Hepatocyte (in vitro differentiated cells): Measurements from ENCODE around the gene IQCH.

ENCODE experiments used
- EZH2 ChIP-seq: fragments of 200-600 bp; sonication (generic); IDR thresholded peaks from 2 replicates; pipeline ENCODE4 v1.6.1; 2016; ENCODE audit warnings: antibody characterized with exemption, mild to moderate bottlenecking, borderline replicate concordance
- TF ChIP-seq, protein P1 (sequence below): fragments of 200-600 bp; sonication (generic); IDR thresholded peaks from 2 replicates; pipeline ENCODE4 v1.5.1; 2016; ENCODE audit warnings: antibody characterized with exemption, mild to moderate bottlenecking; ENCODE audit not compliant: poor library complexity

- TF ChIP-seq, protein P1, sequence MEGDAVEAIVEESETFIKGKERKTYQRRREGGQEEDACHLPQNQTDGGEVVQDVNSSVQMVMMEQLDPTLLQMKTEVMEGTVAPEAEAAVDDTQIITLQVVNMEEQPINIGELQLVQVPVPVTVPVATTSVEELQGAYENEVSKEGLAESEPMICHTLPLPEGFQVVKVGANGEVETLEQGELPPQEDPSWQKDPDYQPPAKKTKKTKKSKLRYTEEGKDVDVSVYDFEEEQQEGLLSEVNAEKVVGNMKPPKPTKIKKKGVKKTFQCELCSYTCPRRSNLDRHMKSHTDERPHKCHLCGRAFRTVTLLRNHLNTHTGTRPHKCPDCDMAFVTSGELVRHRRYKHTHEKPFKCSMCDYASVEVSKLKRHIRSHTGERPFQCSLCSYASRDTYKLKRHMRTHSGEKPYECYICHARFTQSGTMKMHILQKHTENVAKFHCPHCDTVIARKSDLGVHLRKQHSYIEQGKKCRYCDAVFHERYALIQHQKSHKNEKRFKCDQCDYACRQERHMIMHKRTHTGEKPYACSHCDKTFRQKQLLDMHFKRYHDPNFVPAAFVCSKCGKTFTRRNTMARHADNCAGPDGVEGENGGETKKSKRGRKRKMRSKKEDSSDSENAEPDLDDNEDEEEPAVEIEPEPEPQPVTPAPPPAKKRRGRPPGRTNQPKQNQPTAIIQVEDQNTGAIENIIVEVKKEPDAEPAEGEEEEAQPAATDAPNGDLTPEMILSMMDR: no peak
- no peak for TF ChIP-seq EZH2
These were observed 119.4 kb downstream of the IQCH start for GRCh38 chr15:67373971-67374370.
